ENCODE data around the gene PTGIS. TPM values are rescaled to one million over a fixed set of nuclear protein-coding genes. Genes with fewer than 3 reads are reported as not detected.
A peak's percentile ranks its signal among the peaks of the same experiment; 100 is the strongest.

PTGIS gene
- total RNA-seq, 1 experiment from 2014 or later, result 20.0 TPM

DNA sequence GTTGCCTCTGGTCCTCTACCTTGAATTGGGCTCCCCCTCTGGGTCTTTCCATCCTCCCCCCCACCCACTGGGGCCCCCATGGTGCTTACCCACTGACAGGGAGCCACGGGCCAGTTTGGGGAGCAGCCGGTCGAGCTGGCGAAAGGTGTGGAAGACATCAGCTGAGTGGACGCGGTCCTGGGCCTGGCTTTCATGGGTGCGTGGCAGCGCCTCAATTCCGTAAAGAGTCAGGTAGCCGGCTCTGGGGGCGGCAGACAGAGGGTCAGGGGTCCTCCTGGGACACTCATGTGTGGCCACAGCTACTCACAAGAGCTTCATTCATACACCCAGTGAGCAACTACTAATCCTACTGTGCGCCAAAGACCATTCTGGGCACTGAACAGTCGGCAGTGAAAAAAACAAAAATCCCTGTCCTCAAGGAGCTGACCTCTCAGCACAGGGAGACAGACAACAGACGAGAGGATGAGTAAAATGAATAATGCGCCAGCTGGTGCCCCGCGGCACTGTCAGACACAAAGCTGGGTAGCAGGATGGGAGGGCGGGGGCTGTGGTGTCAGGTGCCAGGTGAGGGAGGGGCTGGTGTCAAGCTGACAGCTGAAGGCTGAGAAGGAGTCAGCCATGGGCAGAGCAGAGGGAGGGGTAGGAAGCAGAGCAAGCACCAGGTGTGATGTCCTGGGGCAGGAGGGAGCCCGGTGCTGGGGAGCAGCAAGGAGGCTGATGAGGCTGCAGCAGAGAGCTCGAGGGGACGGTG is 28.3 kb downstream of the PTGIS start:
- Histone ChIP-seq H2AK5ac (ENCODE audit: insufficient read length, low read length) (no peak overlapping the region), H3K4me2 (ENCODE audit: insufficient read depth, insufficient read length, low read length) (no peak overlapping the region), H3K79me2 (ENCODE audit: insufficient read depth, low read length) (no peaks in the 10 kb centered on the region), H4K8ac (replicated peaks; ENCODE audit: insufficient read length, low read depth, low read length) (no peak overlapping the region), H3K4me1 (ENCODE audit: insufficient read depth, low read length) (no peaks in the 10 kb centered on the region), H2BK12ac (ENCODE audit: insufficient read length, low read depth, low read length) (no peak overlapping the region), H4K5ac (ENCODE audit: insufficient read length, low read depth, low read length) (no peak overlapping the region), H3T11ph (ENCODE audit: low read length) (no peak overlapping the region), H3K27ac (ENCODE audit: insufficient read length, low read depth, low read length) (no peak overlapping the region), H2BK15ac (ENCODE audit: low read depth, low read length) (no peak overlapping the region), H3K27me3 (ENCODE audit: insufficient read depth, low read length) (no peaks in the 10 kb centered on the region), H2AFZ (ENCODE audit: low read length) (no peak overlapping the region), H3K9me3 (ENCODE audit: control insufficient read depth, low read depth, low read length) (no peaks in the 10 kb centered on the region), H3K56ac (ENCODE audit: insufficient read length, low read depth, low read length) (no peak overlapping the region), H3K4ac (ENCODE audit: low read depth, low read length) (no peak overlapping the region), H4K20me1 (ENCODE audit: control insufficient read depth, insufficient read depth, insufficient read length) (no peaks in the 10 kb centered on the region), H3K23me2 (ENCODE audit: insufficient read length, low read depth, low read length, poor library complexity, severe bottlenecking) (no peaks in the 10 kb centered on the region), H3K79me1 (ENCODE audit: insufficient read depth, low read depth, low read length, poor library complexity, severe bottlenecking) (no peaks in the 10 kb centered on the region), H2BK120ac (ENCODE audit: low read depth, low read length, poor library complexity, severe bottlenecking) (no peak overlapping the region), H2BK5ac (ENCODE audit: insufficient read length, low read length) (no peak overlapping the region), H3K23ac (ENCODE audit: insufficient read length, low read depth, low read length) (no peak overlapping the region), H3K14ac (ENCODE audit: insufficient read depth, low read length) (no peak overlapping the region; the same call in 1 of the 2 replicates), H3K18ac (ENCODE audit: insufficient read length, low read depth, low read length) (no peak overlapping the region), H3K9ac (ENCODE audit: extremely low read depth, insufficient read length, low read length) (no peak overlapping the region), H2BK20ac (ENCODE audit: low read depth, low read length, poor library complexity, severe bottlenecking) (no peak overlapping the region), H4K91ac (ENCODE audit: insufficient read length, low read depth, low read length) (no peak overlapping the region)
- Mint-ChIP-seq H3K27ac (peak overlapping the region in 1 of 3 experiments; percentile 33; a peak in 1 of 7 replicates), H3K9me3 (peaks cover 2 to 3% of the 10 kb centered on the region in 2 experiments; a peak in 1 of 5 replicates), H3K27me3 (ENCODE audit: low read depth) (no peaks in the 10 kb centered on the region), H3K36me3 (ENCODE audit: insufficient read depth in 1 of 3, low read depth in 3 of 3) (peaks cover 25 to 63% (median 48%) of the 10 kb centered on the region in 3 experiments), H3K4me1 (0 out of 4 replicates have a peak, but pooled peaks cover 2% of the 10 kb centered on the region in 2 experiments), H3K4me3 (no peak overlapping the region; a peak in 1 of 5 replicates)
- no CpG with 5 or more reads among the region's 21 CpGs for WGBS (ENCODE audit: extremely low coverage, insufficient read length, low lambda C conversion rate)
- DNase-seq, result no peak
- TF ChIP-seq, protein P1, sequence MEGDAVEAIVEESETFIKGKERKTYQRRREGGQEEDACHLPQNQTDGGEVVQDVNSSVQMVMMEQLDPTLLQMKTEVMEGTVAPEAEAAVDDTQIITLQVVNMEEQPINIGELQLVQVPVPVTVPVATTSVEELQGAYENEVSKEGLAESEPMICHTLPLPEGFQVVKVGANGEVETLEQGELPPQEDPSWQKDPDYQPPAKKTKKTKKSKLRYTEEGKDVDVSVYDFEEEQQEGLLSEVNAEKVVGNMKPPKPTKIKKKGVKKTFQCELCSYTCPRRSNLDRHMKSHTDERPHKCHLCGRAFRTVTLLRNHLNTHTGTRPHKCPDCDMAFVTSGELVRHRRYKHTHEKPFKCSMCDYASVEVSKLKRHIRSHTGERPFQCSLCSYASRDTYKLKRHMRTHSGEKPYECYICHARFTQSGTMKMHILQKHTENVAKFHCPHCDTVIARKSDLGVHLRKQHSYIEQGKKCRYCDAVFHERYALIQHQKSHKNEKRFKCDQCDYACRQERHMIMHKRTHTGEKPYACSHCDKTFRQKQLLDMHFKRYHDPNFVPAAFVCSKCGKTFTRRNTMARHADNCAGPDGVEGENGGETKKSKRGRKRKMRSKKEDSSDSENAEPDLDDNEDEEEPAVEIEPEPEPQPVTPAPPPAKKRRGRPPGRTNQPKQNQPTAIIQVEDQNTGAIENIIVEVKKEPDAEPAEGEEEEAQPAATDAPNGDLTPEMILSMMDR (conservative IDR thresholded peaks at IDR 0.05), result no peak

Measured in H9 (cell line).